Naive B cell (primary cell): ENCODE results near the gene FAM185A. TPM values are rescaled to one million over a fixed set of nuclear protein-coding genes. Genes with fewer than 3 reads are reported as not detected.

Experiments
- ATAC-seq, 2 donors: fragments of 150-1000 bp; cut with Tn5 transposase; 2 replicates each; pipeline ENCODE4 v1.10.0; 2021; ENCODE audit warnings: low read depth in 2 of 2, mild to moderate bottlenecking in 2 of 2, moderate library complexity in 2 of 2
- DNase-seq: peaks from one replicate; pipeline ENCODE4 v3.0.0; 2022
- H3K27ac Mint-ChIP-seq, 6 donors: one replicate each; pipeline ENCODE4 v1.8.0; 2020 to 2022; ENCODE audit warnings: mild to moderate bottlenecking in 6 of 6, mixed read lengths in 6 of 6, moderate library complexity in 5 of 6, inconsistent platforms in 2 of 6
- H3K27me3 Mint-ChIP-seq, 3 donors: one replicate each; pipeline ENCODE4 v1.8.0; 2021 to 2022; ENCODE audit warnings: mixed read lengths in 3 of 3, mild to moderate bottlenecking in 1 of 3
- H3K36me3 Mint-ChIP-seq, 2 donors: one replicate each; pipeline ENCODE4 v1.8.0; 2020 to 2022; ENCODE audit warnings: mixed read lengths in 2 of 2, inconsistent platforms in 1 of 2, mild to moderate bottlenecking in 1 of 2
- H3K4me1 Mint-ChIP-seq, 3 donors: one replicate each; pipeline ENCODE4 v1.8.0; 2020 to 2022; ENCODE audit warnings: mixed read lengths in 3 of 3, inconsistent platforms in 1 of 3, mild to moderate bottlenecking in 1 of 3, moderate library complexity in 1 of 3
- H3K4me3 Mint-ChIP-seq, 8 donors: one replicate each; pipeline ENCODE4 v1.8.0; 2020 to 2022; ENCODE audit warnings: mild to moderate bottlenecking in 8 of 8, mixed read lengths in 8 of 8, moderate library complexity in 8 of 8, inconsistent platforms in 2 of 8
- H3K9me3 Mint-ChIP-seq, 7 donors: one replicate each; pipeline ENCODE4 v1.8.0; 2020 to 2022; ENCODE audit warnings: mixed read lengths in 7 of 7, mild to moderate bottlenecking in 5 of 7, inconsistent platforms in 2 of 7, moderate library complexity in 1 of 7
- polyA plus RNA-seq, 6 donors: library from polyadenylated mRNA; unstranded; fragments of 300-500 nt; fragmentation: Illumina TruSeq; gene quantifications; one replicate each; pipeline ENCODE4 v1.2.3, GENCODE V29; 2021; ENCODE audit warnings: low read depth in 6 of 6

Gene FAM185A
- polyA plus RNA-seq, 6 donors from 2014 or later = 4.7 to 11.2 (median 6.3) TPM

GRCh38 chr7:102843850-102844249 is 95.1 kb downstream of the FAM185A start:
- Mint-ChIP-seq H3K4me3 (no peak overlapping the region), H3K4me1 (no peaks in the 10 kb centered on the region), H3K9me3 (no peaks in the 10 kb centered on the region), H3K36me3 (no peaks in the 10 kb centered on the region), H3K27me3 (no peaks in the 10 kb centered on the region), H3K27ac (no peak overlapping the region)
- ATAC-seq (no peak), DNase-seq (no peak)

- Mint-ChIP-seq H3K4me3 (no peak overlapping the region), H3K9me3 (no peaks in the 10 kb centered on the region), H3K4me1 (no peaks in the 10 kb centered on the region), H3K27me3 (no peaks in the 10 kb centered on the region), H3K27ac (no peak overlapping the region), H3K36me3 (no peaks in the 10 kb centered on the region)
- ATAC-seq = no peak
- no peak for DNase-seq
These were observed 96.5 kb downstream of the FAM185A start for GRCh38 chr7:102845346-102845745.

DNA sequence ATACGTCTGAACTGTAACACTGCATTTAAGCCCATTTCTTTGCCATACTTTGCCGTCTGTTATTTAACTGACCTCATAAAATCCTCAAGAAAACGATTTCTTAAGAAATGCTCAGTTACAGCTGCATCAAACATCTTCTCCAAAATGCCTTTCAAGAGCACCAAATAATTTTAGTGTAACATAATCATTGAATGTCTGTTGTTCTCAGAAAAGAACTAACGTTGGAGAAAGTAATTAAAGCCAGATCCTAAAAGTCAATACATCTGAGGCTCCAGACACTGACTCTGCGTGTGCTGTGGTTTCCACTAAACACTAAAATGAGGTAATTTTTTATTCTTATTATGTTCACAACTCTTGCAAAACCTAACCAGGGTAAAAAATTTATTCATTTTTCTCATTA is 100.3 kb downstream of the FAM185A start:
- H3K4me3 Mint-ChIP-seq = no peak overlapping the region
- peaks cover 13 to 15% of the 10 kb centered on the region in 2 donors for H3K36me3 Mint-ChIP-seq
- H3K4me1 Mint-ChIP-seq = no peaks in the 10 kb centered on the region
- DNase-seq (no peak), ATAC-seq (no peak)
- no peak overlapping the region for H3K27ac Mint-ChIP-seq
- H3K9me3 Mint-ChIP-seq = peaks cover 0 to 9% (median 6%) of the 10 kb centered on the region in 7 donors
- H3K27me3 Mint-ChIP-seq = no peaks in the 10 kb centered on the region

DNA sequence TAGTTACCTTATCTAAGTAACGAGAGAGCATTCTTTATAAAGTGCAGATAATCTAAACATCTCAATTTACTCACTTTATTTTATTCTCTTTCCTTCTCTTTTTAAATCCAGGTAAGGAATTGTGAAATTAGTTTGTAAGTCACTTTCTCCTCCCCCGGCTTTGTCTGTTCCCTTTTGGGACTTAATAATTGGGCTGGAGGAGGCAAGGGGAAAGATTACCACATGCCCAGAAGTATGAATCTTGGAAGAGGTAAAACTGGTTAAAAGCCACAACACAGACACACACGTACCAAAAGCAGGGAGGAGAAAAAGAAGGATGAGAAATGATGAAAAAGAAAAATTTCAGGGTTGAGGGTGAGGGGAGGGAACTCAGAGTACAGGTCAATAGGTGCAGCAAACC is 100.7 kb downstream of the FAM185A start:
- H3K4me3 Mint-ChIP-seq = no peak overlapping the region

DNA sequence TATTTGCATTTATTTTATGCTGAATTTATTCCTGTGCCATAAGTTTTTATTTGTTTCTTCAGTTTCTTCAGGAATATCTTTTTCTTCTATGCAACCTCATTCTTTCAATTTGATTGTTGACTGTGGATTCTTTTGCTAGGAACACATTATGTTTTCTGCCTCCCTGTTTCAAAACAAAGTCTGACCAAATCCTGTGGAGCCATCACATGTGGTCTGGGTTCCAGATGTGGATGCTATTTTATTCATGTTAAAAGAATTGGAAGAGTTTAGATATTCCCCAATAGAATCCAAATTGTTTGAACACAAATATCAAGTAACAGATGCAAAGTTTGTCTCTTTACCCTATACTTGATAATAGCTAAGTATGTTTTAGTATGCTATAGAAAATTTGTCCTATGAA is 107.2 kb downstream of the FAM185A start:
- peaks cover 13 to 15% of the 10 kb centered on the region in 2 donors for H3K36me3 Mint-ChIP-seq
- H3K4me3 Mint-ChIP-seq = no peak overlapping the region
- H3K27me3 Mint-ChIP-seq = no peaks in the 10 kb centered on the region
- ATAC-seq = no peak
- no peaks in the 10 kb centered on the region for H3K4me1 Mint-ChIP-seq
- peaks cover 0 to 9% (median 6%) of the 10 kb centered on the region in 7 donors for H3K9me3 Mint-ChIP-seq
- H3K27ac Mint-ChIP-seq = no peak overlapping the region
- no peak for DNase-seq

More for the DNA sequence above, 100.7 kb downstream of the FAM185A start:
- ATAC-seq = no peak
- Mint-ChIP-seq H3K36me3 (peaks cover 13 to 15% of the 10 kb centered on the region in 2 donors), H3K4me1 (no peaks in the 10 kb centered on the region), H3K27ac (no peak overlapping the region), H3K9me3 (peaks cover 0 to 9% (median 6%) of the 10 kb centered on the region in 7 donors), H3K27me3 (no peaks in the 10 kb centered on the region)
- no peak for DNase-seq

Other genes with a start within 250 kb of the FAM185A start
- gene RASA4B, start 231.2 kb upstream of the FAM185A start, polyA plus RNA-seq = 10 to 100 TPM in 1 of 6 donors, 1 to 10 TPM in 5; 4.1 to 11.7 (median 5.6) TPM
- 1 to 10 TPM; 1.2 to 7.3 (median 2.5) TPM for gene UPK3BL2, start 205.3 kb upstream of the FAM185A start, polyA plus RNA-seq
- under 1 TPM in 5 of 6 donors, not detected in 1; 0.30 to 0.96 (median 0.55) TPM for gene SPDYE2, start 197.8 kb upstream of the FAM185A start, polyA plus RNA-seq
- gene POLR2J3, start 176.4 kb upstream of the FAM185A start, polyA plus RNA-seq = 10 to 100 TPM in 5 of 6 donors, 1 to 10 TPM in 1; 6.6 to 64.7 (median 33.3) TPM
- gene RASA4, start 132.2 kb upstream of the FAM185A start, polyA plus RNA-seq = 10 to 100 TPM in 4 of 6 donors, 1 to 10 TPM in 2; 5.9 to 24.9 (median 14.3) TPM
- 10 to 100 TPM in 5 of 6 donors, 1 to 10 TPM in 1; 8.6 to 29.8 (median 23.3) TPM for gene UPK3BL1, start 106.2 kb upstream of the FAM185A start, polyA plus RNA-seq
- gene SPDYE2B, start 98.7 kb upstream of the FAM185A start, polyA plus RNA-seq = under 1 TPM in 3 of 6 donors, not detected in 3; 0.30 to 0.43 (median 0.42) TPM
- 1 to 10 TPM in 5 of 6 donors, under 1 TPM in 1; 0.76 to 6.2 (median 2.7) TPM for gene POLR2J2, start 77.3 kb upstream of the FAM185A start, polyA plus RNA-seq
- gene LRRC17, start 164.0 kb downstream of the FAM185A start, polyA plus RNA-seq = 1 to 10 TPM in 1 of 6 donors, under 1 TPM in 1, not detected in 4; 0.40 to 1.2 TPM